BE2C (cell line): ENCODE results near the gene CTXND1.

Experiments used
- DNase-seq: peaks from one replicate; pipeline ENCODE4 v3.0.0-alpha.2; 2020
- H3K27me3 ChIP-seq: fragments of 250-450 bp; sonication (Bioruptor Pico); 2 replicates; pipeline ENCODE4 v1.5.1; 2020; ENCODE audit warnings: mild to moderate bottlenecking
- H3K36me3 ChIP-seq: fragments of 250-450 bp; sonication (Bioruptor Pico); 2 replicates; pipeline ENCODE4 v1.5.1; 2020; ENCODE audit warnings: mild to moderate bottlenecking
- H3K4me1 ChIP-seq: fragments of 250-450 bp; sonication (Bioruptor Pico); 2 replicates; pipeline ENCODE4 v1.5.1; 2020
- H3K4me3 ChIP-seq: 2 replicates; pipeline ENCODE4 v1.5.1; 2011; ENCODE audit warnings: low read depth, low read length
- H3K9me3 ChIP-seq: fragments of 250-450 bp; sonication (Bioruptor Pico); 2 replicates; pipeline ENCODE4 v1.5.1; 2020
- CTCF ChIP-seq: IDR thresholded peaks from 2 replicates; pipeline ENCODE4 v1.5.1; 2012; ENCODE audit warnings: mild to moderate bottlenecking, low read depth, low read length

CTXND1 gene

GRCh38 chr15:80185152-80185551, 66.9 kb downstream of the CTXND1 start:
- H3K4me3 ChIP-seq = no peak overlapping the region
- no peaks in the 10 kb centered on the region for H3K9me3 ChIP-seq
- TF ChIP-seq CTCF = no peak
- DNase-seq = no peak
- H3K27me3 ChIP-seq = no peaks in the 10 kb centered on the region
- no peaks in the 10 kb centered on the region for H3K4me1 ChIP-seq
- H3K36me3 ChIP-seq = no peaks in the 10 kb centered on the region

GRCh38 chr15:80184554-80184953, 67.5 kb downstream of the CTXND1 start:
- no peak for DNase-seq
- H3K9me3 ChIP-seq = no peaks in the 10 kb centered on the region
- no peaks in the 10 kb centered on the region for H3K27me3 ChIP-seq
- no peaks in the 10 kb centered on the region for H3K4me1 ChIP-seq
- H3K4me3 ChIP-seq = no peak overlapping the region
- no peak for TF ChIP-seq CTCF
- H3K36me3 ChIP-seq = no peaks in the 10 kb centered on the region

GRCh38 chr15:80183886-80184285, 68.1 kb downstream of the CTXND1 start:
- no peaks in the 10 kb centered on the region for H3K36me3 ChIP-seq
- DNase-seq = no peak
- H3K27me3 ChIP-seq = no peaks in the 10 kb centered on the region
- H3K9me3 ChIP-seq = no peaks in the 10 kb centered on the region
- H3K4me1 ChIP-seq = no peaks in the 10 kb centered on the region
- TF ChIP-seq CTCF = peak; percentile 39
- H3K4me3 ChIP-seq = no peak overlapping the region

- TF ChIP-seq CTCF = no peak
- no peaks in the 10 kb centered on the region for H3K36me3 ChIP-seq
- H3K9me3 ChIP-seq = no peaks in the 10 kb centered on the region
- no peak overlapping the region for H3K4me3 ChIP-seq
- H3K27me3 ChIP-seq = no peaks in the 10 kb centered on the region
- H3K4me1 ChIP-seq = no peaks in the 10 kb centered on the region
- no peak for DNase-seq
Measured at GRCh38 chr15:80183306-80183705, 68.7 kb downstream of the CTXND1 start.

- Histone ChIP-seq H3K36me3 (no peaks in the 10 kb centered on the region), H3K9me3 (no peaks in the 10 kb centered on the region), H3K4me3 (no peak overlapping the region), H3K4me1 (no peaks in the 10 kb centered on the region), H3K27me3 (no peaks in the 10 kb centered on the region)
- no peak for TF ChIP-seq CTCF
- DNase-seq = no peak
Measured at GRCh38 chr15:80182611-80183261, 69.3 kb downstream of the CTXND1 start.

GRCh38 chr15:80180986-80181385, 71.0 kb downstream of the CTXND1 start:
- Histone ChIP-seq H3K27me3 (no peaks in the 10 kb centered on the region), H3K9me3 (no peaks in the 10 kb centered on the region), H3K36me3 (no peaks in the 10 kb centered on the region), H3K4me1 (no peaks in the 10 kb centered on the region), H3K4me3 (no peak overlapping the region)
- DNase-seq = no peak
- no peak for TF ChIP-seq CTCF
